Smooth muscle cell (in vitro differentiated cells): ENCODE results near the gene MAEA. TPM values are rescaled to one million over a fixed set of nuclear protein-coding genes. Genes with fewer than 3 reads are reported as not detected.

Source experiments
- DNase-seq: peaks from one replicate; lab custom pipeline; 2025; ENCODE audit not compliant: unreplicated experiment; lab: John Stamatoyannopoulos, UW
- H2AFZ ChIP-seq: fragments of 200-600 bp; sonication (generic); 2 replicates; pipeline ENCODE4 v1.6.0; 2016; ENCODE audit warnings: antibody characterized with exemption, low read depth, mild to moderate bottlenecking
- H3F3A ChIP-seq: fragments of 200-600 bp; sonication (generic); 2 replicates; pipeline ENCODE4 v1.6.0; 2017; ENCODE audit warnings: antibody characterized with exemption, low read depth
- H3K27ac ChIP-seq: fragments of 200-600 bp; sonication (generic); 2 replicates; pipeline ENCODE4 v1.5.1; 2016; ENCODE audit warnings: low read depth, mild to moderate bottlenecking
- H3K27me3 ChIP-seq: fragments of 200-600 bp; sonication (generic); 2 replicates; pipeline ENCODE4 v1.6.1; 2016; ENCODE audit warnings: low read depth, mild to moderate bottlenecking
- H3K36me3 ChIP-seq: fragments of 200-600 bp; sonication (generic); 2 replicates; pipeline ENCODE4 v1.5.1; 2016; ENCODE audit warnings: low read depth
- H3K4me1 ChIP-seq: fragments of 200-600 bp; sonication (generic); 2 replicates; pipeline ENCODE4 v1.5.1; 2016; ENCODE audit warnings: low read depth
- H3K4me2 ChIP-seq: fragments of 200-600 bp; sonication (generic); 2 replicates; pipeline ENCODE4 v1.6.0; 2016; ENCODE audit warnings: mild to moderate bottlenecking
- H3K4me3 ChIP-seq: fragments of 200-600 bp; sonication (generic); 2 replicates; pipeline ENCODE4 v1.5.1; 2016; ENCODE audit warnings: mild to moderate bottlenecking
- H3K79me2 ChIP-seq: fragments of 200-600 bp; sonication (generic); 2 replicates; pipeline ENCODE4 v1.6.0; 2016; ENCODE audit warnings: low read depth, mild to moderate bottlenecking
- H3K9ac ChIP-seq: fragments of 200-600 bp; sonication (generic); 2 replicates; pipeline ENCODE4 v1.6.0; 2016; ENCODE audit warnings: low read depth
- H3K9me3 ChIP-seq: fragments of 200-600 bp; sonication (generic); replicated peaks from 2 replicates; pipeline ENCODE4 v1.5.1; 2016; ENCODE audit warnings: low read depth
- H4K20me1 ChIP-seq: fragments of 200-600 bp; sonication (generic); 2 replicates; pipeline ENCODE4 v1.6.0; 2016; ENCODE audit warnings: low read depth
- WGBS: methylation state at CpG from one replicate; pipeline ENCODE4 v1.1.7; 2016; ENCODE audit warnings: low lambda C conversion rate; 5-methylcytosine and 5-hydroxymethylcytosine counted together
- polyA plus RNA-seq: library from polyadenylated mRNA; unstranded; fragments of >200 nt; fragmentation: Nextera tagmentation; extraction: Ambion mirVana; gene quantifications from 2 replicates; pipeline ENCODE4 v1.2.1, GENCODE V29; 2016
- total RNA-seq: library from RNA; depleted of rRNA; stranded (reverse); fragments of >200 nt; gene quantifications from 2 replicates; pipeline ENCODE4 v1.2.3, GENCODE V29; 2014
- TF ChIP-seq, protein P1 (sequence below): fragments of 200-600 bp; sonication (generic); IDR thresholded peaks from 2 replicates; pipeline ENCODE4 v1.5.1; 2017; ENCODE audit warnings: borderline replicate concordance, mild to moderate bottlenecking, antibody characterized with exemption; ENCODE audit not compliant: insufficient read depth, poor library complexity, severe bottlenecking

The MAEA gene
- total and polyA plus RNA-seq, 2 experiments from 2014 or later: 48.0 to 48.2 TPM

DNA sequence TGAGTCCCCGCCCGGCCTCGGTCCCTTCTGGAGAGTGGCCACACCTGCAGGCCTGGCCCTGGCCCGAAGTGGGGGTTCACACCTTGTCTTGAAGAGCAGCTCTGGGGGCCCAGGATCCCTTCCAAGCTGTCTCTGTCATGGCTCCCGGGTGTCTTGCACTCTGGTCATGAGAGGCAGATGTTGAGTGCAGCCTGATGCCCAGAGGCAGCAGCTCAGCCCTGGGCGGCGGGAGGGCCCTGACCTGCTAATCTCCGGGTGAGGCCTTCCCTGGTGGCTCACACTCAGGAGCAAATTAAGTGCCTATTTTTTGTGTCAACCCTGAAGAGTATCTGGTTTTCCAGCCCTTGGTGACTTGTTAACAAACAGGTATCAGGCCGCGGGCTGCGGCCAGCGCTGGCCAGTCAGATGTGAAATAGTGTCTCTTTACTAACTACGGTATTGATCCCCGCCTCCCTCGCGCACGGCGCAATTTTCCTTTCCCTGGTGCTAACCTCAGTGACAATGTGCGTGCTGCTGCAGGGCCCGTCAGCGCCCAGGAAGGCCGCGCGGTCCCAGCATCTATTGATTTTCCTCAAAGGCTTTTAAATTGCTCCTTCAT, 92.4 kb downstream of the MAEA start:
- DNase-seq: no peak
- H3K9ac ChIP-seq: no peak overlapping the region

DNA sequence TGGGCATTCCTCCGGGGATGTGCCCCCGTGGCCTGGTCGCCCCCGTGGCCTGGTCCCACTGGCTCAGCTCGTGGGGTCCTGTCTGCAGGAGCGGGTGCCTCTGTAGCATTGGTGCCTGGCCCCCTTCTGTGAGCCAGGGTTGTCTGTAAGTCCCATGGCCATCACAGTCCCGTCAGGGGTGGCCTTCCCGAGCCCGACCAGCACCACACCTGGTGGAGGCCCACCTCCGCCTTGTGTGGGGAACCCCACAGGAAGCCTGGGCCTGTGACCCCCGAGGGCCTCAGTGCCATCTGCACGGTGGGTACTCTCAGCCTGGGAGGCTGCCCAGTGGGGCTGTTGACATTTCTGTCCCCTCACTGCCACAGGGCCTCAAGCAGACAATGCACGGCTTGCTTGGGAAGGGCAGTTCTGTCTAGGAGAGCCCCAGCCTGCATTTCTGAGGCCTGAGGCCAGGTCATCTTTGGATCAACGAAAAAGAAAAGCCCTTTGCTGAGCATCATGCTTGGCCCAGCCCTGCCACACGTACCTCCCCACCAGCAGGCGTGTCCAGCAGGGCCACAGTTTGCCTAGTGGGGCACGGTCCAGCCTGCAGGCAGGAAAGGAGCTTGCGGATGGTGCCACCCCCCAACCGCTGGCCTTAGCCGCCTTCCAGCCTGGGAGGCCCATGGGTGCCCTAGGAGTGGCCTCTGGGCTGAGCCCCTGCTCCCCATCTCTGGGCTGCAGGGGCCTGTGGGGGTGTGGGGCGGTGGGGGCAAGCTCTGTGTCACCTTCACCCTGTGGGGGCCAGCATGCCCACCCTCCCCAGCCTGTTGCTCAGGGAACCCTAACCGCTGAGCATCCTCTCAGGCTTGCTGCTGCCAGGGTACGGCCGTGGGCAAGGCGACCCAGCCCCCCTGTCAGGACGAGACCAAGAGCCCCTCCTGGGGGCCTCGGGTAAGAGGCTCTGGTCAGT, 93.4 kb downstream of the MAEA start:
- H3K9ac ChIP-seq: no peak overlapping the region
- H3K4me1 ChIP-seq: no peaks in the 10 kb centered on the region
- no peak overlapping the region for H3K4me2 ChIP-seq
- no peaks in the 10 kb centered on the region for H3F3A ChIP-seq
- TF ChIP-seq, protein P1, sequence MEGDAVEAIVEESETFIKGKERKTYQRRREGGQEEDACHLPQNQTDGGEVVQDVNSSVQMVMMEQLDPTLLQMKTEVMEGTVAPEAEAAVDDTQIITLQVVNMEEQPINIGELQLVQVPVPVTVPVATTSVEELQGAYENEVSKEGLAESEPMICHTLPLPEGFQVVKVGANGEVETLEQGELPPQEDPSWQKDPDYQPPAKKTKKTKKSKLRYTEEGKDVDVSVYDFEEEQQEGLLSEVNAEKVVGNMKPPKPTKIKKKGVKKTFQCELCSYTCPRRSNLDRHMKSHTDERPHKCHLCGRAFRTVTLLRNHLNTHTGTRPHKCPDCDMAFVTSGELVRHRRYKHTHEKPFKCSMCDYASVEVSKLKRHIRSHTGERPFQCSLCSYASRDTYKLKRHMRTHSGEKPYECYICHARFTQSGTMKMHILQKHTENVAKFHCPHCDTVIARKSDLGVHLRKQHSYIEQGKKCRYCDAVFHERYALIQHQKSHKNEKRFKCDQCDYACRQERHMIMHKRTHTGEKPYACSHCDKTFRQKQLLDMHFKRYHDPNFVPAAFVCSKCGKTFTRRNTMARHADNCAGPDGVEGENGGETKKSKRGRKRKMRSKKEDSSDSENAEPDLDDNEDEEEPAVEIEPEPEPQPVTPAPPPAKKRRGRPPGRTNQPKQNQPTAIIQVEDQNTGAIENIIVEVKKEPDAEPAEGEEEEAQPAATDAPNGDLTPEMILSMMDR: no peak
- H4K20me1 ChIP-seq: no peaks in the 10 kb centered on the region
- no peaks in the 10 kb centered on the region for H3K9me3 ChIP-seq
- H2AFZ ChIP-seq: no peak overlapping the region
- H3K27me3 ChIP-seq: no peaks in the 10 kb centered on the region
- H3K36me3 ChIP-seq: peaks cover 18% of the 10 kb centered on the region
- WGBS: 95% methylated on average over 27 of the region's 27 CpGs
- no peak overlapping the region for H3K4me3 ChIP-seq
- H3K79me2 ChIP-seq: no peaks in the 10 kb centered on the region
- H3K27ac ChIP-seq: no peak overlapping the region
- no peak for DNase-seq

More for the DNA sequence above, 92.4 kb downstream of the MAEA start:
- no peak overlapping the region for H3K4me3 ChIP-seq
- WGBS: 98% methylated on average over 24 of the region's 24 CpGs
- H3K9me3 ChIP-seq: no peaks in the 10 kb centered on the region
- no peaks in the 10 kb centered on the region for H3K27me3 ChIP-seq
- TF ChIP-seq, protein P1: no peak
- H3K4me2 ChIP-seq: no peak overlapping the region
- H4K20me1 ChIP-seq: no peaks in the 10 kb centered on the region
- H3K27ac ChIP-seq: no peak overlapping the region
- peaks cover 10% of the 10 kb centered on the region for H3K36me3 ChIP-seq
- H2AFZ ChIP-seq: no peak overlapping the region
- H3K79me2 ChIP-seq: no peaks in the 10 kb centered on the region
- H3F3A ChIP-seq: no peaks in the 10 kb centered on the region
- H3K4me1 ChIP-seq: no peaks in the 10 kb centered on the region

DNA sequence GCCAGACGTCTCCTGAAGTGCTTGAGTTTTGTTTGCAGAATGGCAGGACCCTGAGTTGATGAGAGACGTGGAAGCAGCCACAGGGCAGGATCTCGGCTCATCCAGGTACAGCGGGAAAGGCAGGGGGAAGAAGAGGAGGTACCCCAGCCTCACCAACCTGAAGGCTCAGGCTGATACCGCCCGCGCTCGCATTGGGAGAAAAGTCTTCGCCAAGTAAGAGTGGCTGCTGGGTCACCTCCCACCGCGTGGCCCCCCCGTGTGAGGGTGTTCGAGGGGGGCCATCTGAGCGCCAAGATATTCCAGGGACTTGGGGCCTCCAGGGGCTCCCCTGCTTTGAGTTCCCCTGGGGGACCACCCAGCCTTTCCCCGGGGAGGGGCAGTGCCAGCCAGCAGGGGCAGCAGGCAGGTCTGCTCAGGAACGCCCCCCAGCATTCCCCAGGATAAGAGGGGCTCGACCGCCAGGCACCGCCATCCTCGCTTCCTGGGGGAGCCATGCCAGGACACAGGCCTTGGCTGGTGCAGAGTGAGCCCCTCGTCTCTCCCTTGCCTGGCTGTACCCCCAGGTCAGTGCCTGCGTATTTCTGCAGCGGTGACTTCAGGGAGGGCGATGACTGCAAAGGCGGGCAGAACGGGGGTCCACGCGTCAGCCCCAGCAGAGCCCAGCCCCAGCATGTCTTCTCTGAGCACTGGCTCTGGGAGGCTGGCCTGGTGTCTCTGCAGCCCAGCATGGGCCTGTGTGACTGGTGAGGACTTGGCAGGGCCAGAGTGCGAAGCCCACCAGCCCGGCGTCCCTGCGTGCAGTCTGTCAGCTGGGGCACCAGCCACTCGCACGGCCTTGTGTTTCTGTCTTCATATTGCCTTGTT, 94.3 kb downstream of the MAEA start:
- H3K79me2 ChIP-seq: no peaks in the 10 kb centered on the region
- no peak overlapping the region for H3K4me2 ChIP-seq
- H3K4me3 ChIP-seq: no peak overlapping the region
- no peak for DNase-seq
- H2AFZ ChIP-seq: no peak overlapping the region
- H3K4me1 ChIP-seq: no peaks in the 10 kb centered on the region
- WGBS: 93% methylated on average over 34 of the region's 34 CpGs
- no peak overlapping the region for H3K27ac ChIP-seq
- TF ChIP-seq, protein P1: no peak
- H3F3A ChIP-seq: no peaks in the 10 kb centered on the region
- no peaks in the 10 kb centered on the region for H3K27me3 ChIP-seq
- H3K36me3 ChIP-seq: peaks cover 18% of the 10 kb centered on the region
- H3K9ac ChIP-seq: no peak overlapping the region
- peaks cover 3% of the 10 kb centered on the region for H3K9me3 ChIP-seq
- no peaks in the 10 kb centered on the region for H4K20me1 ChIP-seq
